B cell (primary cell): ENCODE data around the gene GRIK2. TPM values are rescaled to one million over a fixed set of nuclear protein-coding genes. Genes with fewer than 3 reads are reported as not detected.

Experiments
- ATAC-seq: fragments of 200-7000 bp; cut with Tn5 transposase; one replicate; pipeline ENCODE4 v1.10.0; 2021; ENCODE audit warnings: low read depth, mild to moderate bottlenecking, moderate number of reproducible peaks, moderate library complexity
- CTCF ChIA-PET: fragments of 350-600 bp; sonication (Branson Sonifier 250); formaldehyde crosslinking; loops from one replicate; lab custom pipeline; 2021; ENCODE audit warnings: antibody characterized with exemption, inconsistent platforms; lab: Charles Lee
- POLR2A ChIA-PET: fragments of 350-600 bp; sonication (Branson Sonifier 250); formaldehyde crosslinking; loops from one replicate; lab custom pipeline; 2021; ENCODE audit warnings: antibody characterized with exemption; lab: Charles Lee
- DNase-seq: peaks from one replicate; pipeline ENCODE4 v3.0.0; 2013
- H2AFZ ChIP-seq: 2 replicates; pipeline ENCODE4 v1.6.1; 2012; ENCODE audit warnings: mild to moderate bottlenecking, low read depth, low read length; ENCODE audit not compliant: insufficient read depth, poor library complexity, severe bottlenecking
- H3K27ac ChIP-seq, 2 donors: 1 replicate in 1 of 2; 2 replicates in 1 of 2; pipeline ENCODE4 v1.5.1; 2012 to 2013; ENCODE audit warnings: low read length in 2 of 2, mild to moderate bottlenecking in 2 of 2, moderate library complexity in 1 of 2
- H3K27me3 ChIP-seq, 4 experiments: fragments of 200-600 bp in 1 of 4; sonication (generic) in 1 of 4; replicated peaks in 1 of 4; 1 replicate in 2 of 4; 2 replicates in 2 of 4; pipeline versions ENCODE4 v1.6.1 to v1.7.0; 2013 to 2016; ENCODE audit warnings: low read length in 3 of 4, mild to moderate bottlenecking in 2 of 4, mixed read lengths in 1 of 4, moderate library complexity in 1 of 4; ENCODE audit not compliant: insufficient read depth in 4 of 4, control insufficient read depth in 3 of 4; ENCODE audit errors: control extremely low read depth in 1 of 4
- H3K36me3 ChIP-seq, 2 experiments: replicated peaks in 1 of 2; 1 replicate in 1 of 2; 2 replicates in 1 of 2; pipeline versions ENCODE4 v1.6.1 to v1.7.1; 2013; ENCODE audit warnings: low read length in 1 of 2; ENCODE audit not compliant: insufficient read depth in 2 of 2, control insufficient read depth in 1 of 2; ENCODE audit errors: control extremely low read depth in 1 of 2, extremely low read depth in 1 of 2
- H3K4me1 ChIP-seq, 2 donors: fragments of 200-600 bp in 1 of 2; sonication (generic) in 1 of 2; 1 replicate in 1 of 2; 2 replicates in 1 of 2; pipeline versions ENCODE4 v1.5.1 to v1.6.1; 2013 to 2017; ENCODE audit warnings: low read length in 2 of 2; ENCODE audit not compliant: control insufficient read depth in 2 of 2, insufficient read depth in 2 of 2
- H3K4me2 ChIP-seq: replicated peaks from 2 replicates; pipeline ENCODE3; 2012; ENCODE audit warnings: mild to moderate bottlenecking, low read depth, low read length; ENCODE audit not compliant: poor library complexity, severe bottlenecking
- H3K4me3 ChIP-seq, 5 experiments: fragments of 200-600 bp in 1 of 5; sonication (generic) in 1 of 5; 1 replicate in 3 of 5; 2 replicates in 2 of 5; pipeline versions ENCODE4 v1.5.1 to v1.7.0; 2011 to 2016; ENCODE audit warnings: low read length in 4 of 5, mild to moderate bottlenecking in 4 of 5, low read depth in 2 of 5, control low read depth in 1 of 5, moderate library complexity in 1 of 5; ENCODE audit not compliant: insufficient read depth in 1 of 5; ENCODE audit errors: control extremely low read depth in 1 of 5, extremely low read depth in 1 of 5
- H3K79me2 ChIP-seq: fragments of 200-600 bp; sonication (generic); one replicate; pipeline ENCODE4 v1.6.0; 2016; ENCODE audit warnings: low read length; ENCODE audit not compliant: control insufficient read depth, insufficient read depth
- H3K9ac ChIP-seq: fragments of 200-600 bp; sonication (generic); 2 replicates; pipeline ENCODE4 v1.6.1; 2017; ENCODE audit warnings: mild to moderate bottlenecking, low read length, moderate library complexity
- H3K9me3 ChIP-seq, 3 donors: one replicate each; pipeline versions ENCODE4 v1.6.1 to v1.7.1; 2013; ENCODE audit warnings: low read length in 2 of 3; ENCODE audit not compliant: control insufficient read depth in 2 of 3, insufficient read depth in 1 of 3; ENCODE audit errors: control extremely low read depth in 1 of 3
- H4K20me1 ChIP-seq: 2 replicates; pipeline ENCODE4 v1.6.0; 2012; ENCODE audit warnings: mild to moderate bottlenecking, low read length; ENCODE audit not compliant: insufficient read depth, control insufficient read depth, poor library complexity, severe bottlenecking
- H3K27ac Mint-ChIP-seq: one replicate; pipeline ENCODE4 v1.8.0; 2021; ENCODE audit warnings: mixed read lengths
- H3K27me3 Mint-ChIP-seq: one replicate; pipeline ENCODE4 v1.8.0; 2021; ENCODE audit warnings: mixed read lengths
- H3K4me1 Mint-ChIP-seq: one replicate; pipeline ENCODE4 v1.8.0; 2021; ENCODE audit warnings: mixed read lengths
- H3K4me3 Mint-ChIP-seq: one replicate; pipeline ENCODE4 v1.8.0; 2021; ENCODE audit warnings: mixed read lengths
- H3K9me3 Mint-ChIP-seq: one replicate; pipeline ENCODE4 v1.8.0; 2022; ENCODE audit warnings: mixed read lengths; ENCODE audit not compliant: insufficient read depth
- CTCF ChIP-seq: fragments of 200-600 bp; IDR thresholded peaks from one replicate; pipeline ENCODE4 v1.8.0; 2022; ENCODE audit warnings: antibody characterized with exemption, mild to moderate bottlenecking
- EZH2 ChIP-seq: IDR thresholded peaks from 2 replicates; pipeline ENCODE4 v1.6.1; 2012; ENCODE audit warnings: borderline replicate concordance, low read depth, mild to moderate bottlenecking, moderate library complexity, low read length; ENCODE audit not compliant: insufficient read depth, poor library complexity, severe bottlenecking
- WGBS: methylation state at CpG from one replicate; pipeline ENCODE4 v1.1.5; 2013; ENCODE audit warnings: missing lambda C conversion rate; ENCODE audit not compliant: insufficient coverage; 5-methylcytosine and 5-hydroxymethylcytosine counted together
- intact Hi-C: fragments of 100-400 bp; cut with micrococcal nuclease; formaldehyde crosslinking; loops from one replicate; pipeline ENCODE4 v1.10.0; 2022
- polyA plus RNA-seq: library from polyadenylated mRNA; depleted of rRNA; stranded (reverse); fragments of >200 nt; gene quantifications from 2 replicates; pipeline ENCODE4 v1.2.3, GENCODE V29; 2012
- total RNA-seq, 2 donors: library from RNA; stranded (reverse); fragments of 120-200 nt in 1 of 2; gene quantifications; 1 replicate in 1 of 2; 2 replicates in 1 of 2; pipeline versions ENCODE4 v1.2.3 to v1.2.4, GENCODE V29; 2013 to 2022

The GRIK2 gene
- total and polyA plus RNA-seq, 2 donors (not counting 1 experiment from before 2014, with no cell fraction given) = not detected

DNA sequence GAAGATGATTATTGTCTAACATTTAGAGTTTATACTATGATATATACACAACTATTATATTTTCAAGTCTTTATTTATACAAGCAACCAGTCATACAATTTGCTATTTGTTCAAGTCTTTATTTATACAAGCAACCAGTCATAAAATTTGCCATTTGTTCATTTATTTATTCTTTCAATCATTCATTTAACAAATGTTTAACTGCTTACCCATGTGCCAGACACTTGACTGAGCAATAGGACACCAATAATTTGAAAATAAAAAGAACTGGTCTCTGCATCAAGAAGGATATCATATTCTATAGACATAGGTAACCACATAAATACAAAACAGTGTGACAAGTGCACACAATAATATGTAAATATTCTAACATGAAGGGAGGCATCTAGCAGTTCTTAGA lies 20.3 kb downstream of the GRIK2 start:
- Histone ChIP-seq H3K4me2 (no peak overlapping the region), H3K79me2 (no peaks in the 10 kb centered on the region), H2AFZ (no peak overlapping the region), H3K9ac (no peak overlapping the region), H3K4me1 (no peaks in the 10 kb centered on the region), H3K36me3 (no peaks in the 10 kb centered on the region), H3K4me3 (no peak overlapping the region), H3K27me3 (no peaks in the 10 kb centered on the region), H3K27ac (no peak overlapping the region), H4K20me1 (no peaks in the 10 kb centered on the region), H3K9me3 (no peaks in the 10 kb centered on the region)
- intact Hi-C loops = no loop called here
- no peak for ATAC-seq
- ChIA-PET POLR2A (no interaction called here), CTCF (no interaction called here)
- no peaks in the 10 kb centered on the region for H3K27me3 Mint-ChIP-seq
- H3K4me1 Mint-ChIP-seq = no peaks in the 10 kb centered on the region
- TF ChIP-seq CTCF = no peak
- TF ChIP-seq EZH2 = no peak
- H3K4me3 Mint-ChIP-seq = no peak overlapping the region
- no peak overlapping the region for H3K27ac Mint-ChIP-seq
- H3K9me3 Mint-ChIP-seq = peaks cover 2% of the 10 kb centered on the region
- DNase-seq = no peak

DNA sequence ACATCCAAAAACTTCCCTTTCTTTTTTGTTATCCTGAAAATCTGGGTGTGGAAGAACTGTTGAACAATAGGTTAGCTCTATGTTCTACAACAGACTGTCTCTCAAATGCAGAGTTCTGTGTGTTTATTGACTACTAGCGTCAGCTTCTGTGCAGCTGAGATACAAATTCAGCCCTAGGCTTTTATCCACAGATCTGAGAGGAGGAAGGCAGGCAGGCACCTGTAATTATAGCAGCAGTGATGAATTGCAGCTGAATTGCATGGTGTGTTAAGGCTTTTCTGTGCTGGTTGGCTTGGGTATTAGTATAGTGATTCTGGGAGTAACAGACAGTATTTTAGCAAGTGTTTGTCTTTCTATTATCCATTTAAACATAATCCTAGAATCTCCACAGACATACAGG lies 24.4 kb downstream of the GRIK2 start:
- no peak for TF ChIP-seq EZH2
- TF ChIP-seq CTCF = no peak
- H3K27me3 ChIP-seq = no peaks in the 10 kb centered on the region
- no peaks in the 10 kb centered on the region for H4K20me1 ChIP-seq
- Mint-ChIP-seq H3K27ac (no peak overlapping the region), H3K4me3 (no peak overlapping the region), H3K9me3 (peaks cover 2% of the 10 kb centered on the region), H3K4me1 (no peaks in the 10 kb centered on the region), H3K27me3 (no peaks in the 10 kb centered on the region)
- H3K4me2 ChIP-seq = no peak overlapping the region
- no peaks in the 10 kb centered on the region for H3K36me3 ChIP-seq
- H2AFZ ChIP-seq = no peak overlapping the region
- no peak overlapping the region for H3K4me3 ChIP-seq
- ATAC-seq = no peak
- no peaks in the 10 kb centered on the region for H3K4me1 ChIP-seq
- 67% methylated on average over 1 of the region's 1 CpG for WGBS
- H3K79me2 ChIP-seq = no peaks in the 10 kb centered on the region
- intact Hi-C loops = no loop called here
- no peak for DNase-seq
- ChIA-PET POLR2A (no interaction called here), CTCF (no interaction called here)
- no peak overlapping the region for H3K27ac ChIP-seq
- no peaks in the 10 kb centered on the region for H3K9me3 ChIP-seq
- no peak overlapping the region for H3K9ac ChIP-seq
